HL-60 (cell line): ENCODE data around the gene POLR1A.

Experiments used
- DNase-seq, 2 experiments: peaks; one replicate each; pipeline ENCODE4 v3.0.0-alpha.2; 2010 to 2020; ENCODE audit warnings: low read depth in 1 of 2, low spot score in 1 of 2
- H3K27ac ChIP-seq: fragments of 250-450 bp; sonication (Bioruptor Pico); replicated peaks from 2 replicates; pipeline ENCODE4 v1.5.1; 2020; ENCODE audit warnings: mild to moderate bottlenecking, moderate library complexity
- H3K27me3 ChIP-seq: fragments of 250-450 bp; sonication (Bioruptor Pico); 2 replicates; pipeline ENCODE4 v1.5.1; 2021; ENCODE audit warnings: mild to moderate bottlenecking, moderate library complexity; ENCODE audit not compliant: insufficient read depth, poor library complexity, severe bottlenecking
- H3K4me3 ChIP-seq: replicated peaks from 2 replicates; pipeline ENCODE4 v1.5.1; 2011; ENCODE audit warnings: mild to moderate bottlenecking, control low read depth, low read length; ENCODE audit not compliant: insufficient read depth
- GABPA ChIP-seq: IDR thresholded peaks from 2 replicates; pipeline ENCODE4 v1.6.1; 2012; ENCODE audit warnings: low read depth
- POLR2AphosphoS5 ChIP-seq: IDR thresholded peaks from 2 replicates; pipeline ENCODE4 v1.6.1; 2012; ENCODE audit warnings: low read depth
- SPI1 ChIP-seq: IDR thresholded peaks from 2 replicates; pipeline ENCODE4 v1.6.1; 2012; ENCODE audit warnings: low read depth, mild to moderate bottlenecking, borderline replicate concordance
- TF ChIP-seq, protein P1 (sequence below): IDR thresholded peaks from one replicate; pipeline ENCODE4 v1.5.1; 2011; ENCODE audit warnings: low read length, control low read depth, inconsistent platforms; ENCODE audit not compliant: insufficient read depth
- TF ChIP-seq, protein P2 (sequence below): IDR thresholded peaks from 2 replicates; pipeline ENCODE4 v1.6.1; 2012; ENCODE audit warnings: low read depth; ENCODE audit not compliant: insufficient replicate concordance

Gene POLR1A

GRCh38 chr2:86050301-86050700, 55.4 kb downstream of the POLR1A start:
- H3K27ac ChIP-seq, result no peak overlapping the region
- DNase-seq, result no peak
- H3K4me3 ChIP-seq, result no peak overlapping the region
- TF ChIP-seq, protein P1, sequence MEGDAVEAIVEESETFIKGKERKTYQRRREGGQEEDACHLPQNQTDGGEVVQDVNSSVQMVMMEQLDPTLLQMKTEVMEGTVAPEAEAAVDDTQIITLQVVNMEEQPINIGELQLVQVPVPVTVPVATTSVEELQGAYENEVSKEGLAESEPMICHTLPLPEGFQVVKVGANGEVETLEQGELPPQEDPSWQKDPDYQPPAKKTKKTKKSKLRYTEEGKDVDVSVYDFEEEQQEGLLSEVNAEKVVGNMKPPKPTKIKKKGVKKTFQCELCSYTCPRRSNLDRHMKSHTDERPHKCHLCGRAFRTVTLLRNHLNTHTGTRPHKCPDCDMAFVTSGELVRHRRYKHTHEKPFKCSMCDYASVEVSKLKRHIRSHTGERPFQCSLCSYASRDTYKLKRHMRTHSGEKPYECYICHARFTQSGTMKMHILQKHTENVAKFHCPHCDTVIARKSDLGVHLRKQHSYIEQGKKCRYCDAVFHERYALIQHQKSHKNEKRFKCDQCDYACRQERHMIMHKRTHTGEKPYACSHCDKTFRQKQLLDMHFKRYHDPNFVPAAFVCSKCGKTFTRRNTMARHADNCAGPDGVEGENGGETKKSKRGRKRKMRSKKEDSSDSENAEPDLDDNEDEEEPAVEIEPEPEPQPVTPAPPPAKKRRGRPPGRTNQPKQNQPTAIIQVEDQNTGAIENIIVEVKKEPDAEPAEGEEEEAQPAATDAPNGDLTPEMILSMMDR, result no peak
- no peak for TF ChIP-seq SPI1
- TF ChIP-seq GABPA, result no peak
- no peak for TF ChIP-seq POLR2AphosphoS5
- TF ChIP-seq, protein P2, sequence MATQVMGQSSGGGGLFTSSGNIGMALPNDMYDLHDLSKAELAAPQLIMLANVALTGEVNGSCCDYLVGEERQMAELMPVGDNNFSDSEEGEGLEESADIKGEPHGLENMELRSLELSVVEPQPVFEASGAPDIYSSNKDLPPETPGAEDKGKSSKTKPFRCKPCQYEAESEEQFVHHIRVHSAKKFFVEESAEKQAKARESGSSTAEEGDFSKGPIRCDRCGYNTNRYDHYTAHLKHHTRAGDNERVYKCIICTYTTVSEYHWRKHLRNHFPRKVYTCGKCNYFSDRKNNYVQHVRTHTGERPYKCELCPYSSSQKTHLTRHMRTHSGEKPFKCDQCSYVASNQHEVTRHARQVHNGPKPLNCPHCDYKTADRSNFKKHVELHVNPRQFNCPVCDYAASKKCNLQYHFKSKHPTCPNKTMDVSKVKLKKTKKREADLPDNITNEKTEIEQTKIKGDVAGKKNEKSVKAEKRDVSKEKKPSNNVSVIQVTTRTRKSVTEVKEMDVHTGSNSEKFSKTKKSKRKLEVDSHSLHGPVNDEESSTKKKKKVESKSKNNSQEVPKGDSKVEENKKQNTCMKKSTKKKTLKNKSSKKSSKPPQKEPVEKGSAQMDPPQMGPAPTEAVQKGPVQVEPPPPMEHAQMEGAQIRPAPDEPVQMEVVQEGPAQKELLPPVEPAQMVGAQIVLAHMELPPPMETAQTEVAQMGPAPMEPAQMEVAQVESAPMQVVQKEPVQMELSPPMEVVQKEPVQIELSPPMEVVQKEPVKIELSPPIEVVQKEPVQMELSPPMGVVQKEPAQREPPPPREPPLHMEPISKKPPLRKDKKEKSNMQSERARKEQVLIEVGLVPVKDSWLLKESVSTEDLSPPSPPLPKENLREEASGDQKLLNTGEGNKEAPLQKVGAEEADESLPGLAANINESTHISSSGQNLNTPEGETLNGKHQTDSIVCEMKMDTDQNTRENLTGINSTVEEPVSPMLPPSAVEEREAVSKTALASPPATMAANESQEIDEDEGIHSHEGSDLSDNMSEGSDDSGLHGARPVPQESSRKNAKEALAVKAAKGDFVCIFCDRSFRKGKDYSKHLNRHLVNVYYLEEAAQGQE, result no peak
- no peaks in the 10 kb centered on the region for H3K27me3 ChIP-seq

GRCh38 chr2:86049529-86049928, 56.2 kb downstream of the POLR1A start:
- DNase-seq, result no peak
- Histone ChIP-seq H3K27ac (no peak overlapping the region), H3K4me3 (no peak overlapping the region), H3K27me3 (no peaks in the 10 kb centered on the region)
- no peak for TF ChIP-seq POLR2AphosphoS5

DNA sequence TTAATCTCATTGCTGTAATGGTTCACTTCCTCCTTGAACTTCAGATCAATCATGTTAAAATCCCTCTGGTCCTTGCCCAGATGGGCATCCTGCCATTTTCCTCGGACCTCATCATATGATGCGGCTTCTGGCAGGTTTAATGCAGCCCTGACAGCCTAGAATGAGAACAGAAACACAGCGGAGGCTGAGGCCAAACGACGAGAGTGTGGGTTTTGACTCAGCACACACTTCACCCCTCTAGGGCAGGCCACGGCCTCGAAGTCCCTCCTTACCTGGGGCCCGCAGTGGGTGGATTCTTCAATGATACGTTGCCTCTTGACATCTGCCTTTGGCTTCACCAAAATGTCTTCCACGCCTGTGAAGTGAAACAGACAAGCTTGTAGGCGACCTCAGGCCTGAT, 56.8 kb downstream of the POLR1A start:
- Histone ChIP-seq H3K4me3 (no peak overlapping the region), H3K27ac (no peak overlapping the region), H3K27me3 (no peaks in the 10 kb centered on the region)
- TF ChIP-seq SPI1, result no peak
- no peak for TF ChIP-seq GABPA
- TF ChIP-seq, protein P2, result no peak
- TF ChIP-seq, protein P1, result no peak
- no peak for TF ChIP-seq POLR2AphosphoS5
- DNase-seq, result no peak

DNA sequence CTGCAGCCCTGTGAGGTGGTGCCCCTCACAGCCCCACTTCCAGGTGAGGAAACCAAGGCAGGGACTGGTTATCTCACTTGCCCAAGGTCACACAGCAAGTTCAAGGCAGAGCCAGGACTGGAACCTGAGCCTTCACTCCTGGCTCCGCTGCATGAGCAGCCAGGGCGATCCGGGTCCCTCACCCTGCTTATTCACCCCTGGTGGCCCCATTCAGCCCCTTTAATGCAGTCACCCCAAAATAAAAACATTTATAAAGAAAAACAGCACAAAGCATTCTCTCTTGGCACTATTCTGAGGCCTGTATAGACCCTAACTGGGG, 57.3 kb downstream of the POLR1A start:
- no peak for DNase-seq
- no peak overlapping the region for H3K27ac ChIP-seq
- no peak overlapping the region for H3K4me3 ChIP-seq
- H3K27me3 ChIP-seq, result no peaks in the 10 kb centered on the region
- TF ChIP-seq POLR2AphosphoS5, result no peak

DNA sequence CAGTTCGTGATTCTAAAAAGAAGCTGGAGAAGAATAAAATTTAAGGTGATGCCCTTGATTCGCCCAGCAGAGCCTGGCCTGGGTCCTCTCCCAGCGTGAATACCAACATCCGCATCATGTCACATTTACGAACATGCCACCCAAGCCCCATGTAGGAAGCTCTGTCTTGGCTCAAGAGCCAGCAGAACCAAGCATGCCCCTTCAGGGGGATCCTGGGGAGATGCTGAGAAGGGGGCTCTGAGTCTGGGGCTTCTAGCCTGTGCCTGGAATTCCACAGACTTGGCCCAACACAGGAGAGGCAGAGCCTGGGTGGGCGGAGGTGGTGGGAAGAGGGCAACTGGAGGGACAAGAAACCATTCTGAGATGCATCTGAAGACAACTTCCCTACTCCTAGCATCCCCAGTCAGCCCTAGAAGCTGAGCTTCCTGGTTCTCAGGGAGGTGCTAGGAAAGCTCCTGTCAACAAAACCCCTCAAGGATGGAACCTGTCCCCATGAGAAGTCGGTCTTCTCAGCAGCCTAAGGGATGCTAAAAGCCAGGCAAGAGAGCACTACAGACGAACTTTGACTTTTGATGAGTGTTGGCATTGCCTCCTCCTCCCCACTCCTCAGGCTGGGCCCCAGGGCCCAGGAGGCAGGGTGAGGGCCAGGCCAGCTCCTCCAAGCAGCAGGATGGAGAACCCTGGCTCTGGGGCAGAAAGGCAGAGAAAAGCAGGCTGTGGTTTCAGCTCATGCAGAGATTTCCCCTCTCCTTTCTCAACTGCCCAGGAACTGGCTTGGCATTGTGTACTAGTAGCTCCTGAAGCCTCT, 57.9 kb downstream of the POLR1A start:
- TF ChIP-seq SPI1, result no peak
- no peak for TF ChIP-seq POLR2AphosphoS5
- TF ChIP-seq GABPA, result no peak
- TF ChIP-seq, protein P1, result no peak
- TF ChIP-seq, protein P2, result no peak
- DNase-seq, result no peak
- Histone ChIP-seq H3K27ac (no peak overlapping the region), H3K27me3 (no peaks in the 10 kb centered on the region), H3K4me3 (no peak overlapping the region)
